Body of pancreas (tissue), 4 donors: ENCODE results near the gene ELK4. TPM values are rescaled to one million over a fixed set of nuclear protein-coding genes. Genes with fewer than 3 reads are reported as not detected.

Source experiments
- ATAC-seq: fragments of 150-250 bp; one replicate; pipeline ENCODE4 v1.9.1; 2016
- DNase-seq, 4 donors: peaks; one replicate each; pipeline ENCODE4 v3.0.0-alpha.2; 2019
- H3K27ac ChIP-seq, 4 donors: fragments of 200-600 bp; sonication (generic); 1 replicate in 3 of 4; 2 replicates in 1 of 4; pipeline versions ENCODE4 v1.5.1 to v1.6.1; 2016 to 2019; ENCODE audit warnings: mild to moderate bottlenecking in 1 of 4, mixed read lengths in 1 of 4, moderate library complexity in 1 of 4
- H3K27me3 ChIP-seq, 2 donors: fragments of 200-600 bp; sonication (generic); one replicate each; pipeline ENCODE4 v1.6.0; 2016; ENCODE audit warnings: mild to moderate bottlenecking in 1 of 2
- H3K36me3 ChIP-seq, 2 donors: fragments of 200-600 bp; sonication (generic); replicated peaks in 1 of 2; 2 replicates each; pipeline ENCODE4 v1.5.1; 2016; ENCODE audit warnings: low read depth in 2 of 2; ENCODE audit not compliant: insufficient read depth in 1 of 2
- H3K4me1 ChIP-seq: fragments of 200-600 bp; sonication (generic); one replicate; pipeline ENCODE4 v1.6.0; 2016
- H3K4me3 ChIP-seq, 2 donors: fragments of 200-600 bp; sonication (generic); 1 replicate in 1 of 2; 2 replicates in 1 of 2; pipeline ENCODE4 v1.5.1; 2016 to 2019
- H3K9me3 ChIP-seq, 3 donors: fragments of 200-600 bp; sonication (generic); 1 replicate in 2 of 3; 2 replicates in 1 of 3; pipeline ENCODE4 v1.5.1; 2016
- CTCF ChIP-seq, 7 experiments: fragments of 450-650 bp in 4 of 7; fragments of 200-600 bp in 3 of 7; sonication (generic) in 3 of 7; IDR thresholded peaks; one replicate each; pipeline ENCODE4 v1.5.1; 2016 to 2019; ENCODE audit warnings: antibody characterized with exemption in 7 of 7
- POLR2A ChIP-seq, 3 donors: fragments of 450-650 bp; IDR thresholded peaks; one replicate each; pipeline ENCODE4 v1.6.1; 2016; ENCODE audit warnings: antibody characterized with exemption in 3 of 3, mild to moderate bottlenecking in 2 of 3
- WGBS, 2 donors: methylation state at CpG; one replicate each; pipeline ENCODE4 v1.1.5; 2017; 5-methylcytosine and 5-hydroxymethylcytosine counted together
- intact Hi-C: fragments of 100-400 bp; cut with DNase I; formaldehyde crosslinking; loops from one replicate; pipeline ENCODE4 v1.15.1; 2023
- small RNA-seq: library from RNA; depleted of rRNA; stranded (forward); fragments of <200 nt; gene quantifications from one replicate; pipeline ENCODE3, GENCODE V24; 2016
- total RNA-seq, 2 donors: library from RNA; depleted of rRNA; stranded (reverse); fragments of >200 nt; gene quantifications; one replicate each; pipeline ENCODE4 v1.1.0, GENCODE V29; 2016

Gene ELK4
- total RNA-seq, 2 donors from 2014 or later = 16.6 to 17.8 TPM

- H3K27ac ChIP-seq = no peak overlapping the region
- H3K4me3 ChIP-seq = no peak overlapping the region
- ATAC-seq (no peak), DNase-seq (no peak)
- WGBS, 2 donors = 71 to 75% methylated on average over 5 of the region's 5 CpGs
- H3K27me3 ChIP-seq = no peaks in the 10 kb centered on the region
- H3K36me3 ChIP-seq = no peaks in the 10 kb centered on the region
- intact Hi-C loops = no loop called here
- peaks cover 0 to 10% (median 0%) of the 10 kb centered on the region in 3 donors for H3K9me3 ChIP-seq
- H3K4me1 ChIP-seq = peaks cover 16% of the 10 kb centered on the region
- TF ChIP-seq CTCF (IDR thresholded peaks at IDR 0.05) (no peak), POLR2A (IDR thresholded peaks at IDR 0.05) (no peak)
Measured at GRCh38 chr1:205563927-205564441, 67.8 kb downstream of the ELK4 start.

- H3K9me3 ChIP-seq = peaks cover 0 to 10% (median 0%) of the 10 kb centered on the region in 3 donors
- no peak overlapping the region for H3K4me3 ChIP-seq
- no peak for ATAC-seq
- DNase-seq = no peak
- H3K4me1 ChIP-seq = peaks cover 14% of the 10 kb centered on the region
- TF ChIP-seq POLR2A (IDR thresholded peaks at IDR 0.05) (no peak), CTCF (IDR thresholded peaks at IDR 0.05) (no peak)
- H3K36me3 ChIP-seq = no peaks in the 10 kb centered on the region
- WGBS, 2 donors = 76 to 96% methylated on average over 1 of the region's 1 CpG
- H3K27me3 ChIP-seq = no peaks in the 10 kb centered on the region
- H3K27ac ChIP-seq = no peak overlapping the region
- intact Hi-C loops = no loop called here
Measured at GRCh38 chr1:205561501-205562203, 70.2 kb downstream of the ELK4 start.

Small RNAs within 50 kb of the gene (small RNA-seq; reads per million reads assigned to genes)
- gene RNU2-19P (not detected), gene RNU6-418P (not detected)

Other genes with a start within 250 kb of the ELK4 start
- not detected for gene LEMD1, start 210.0 kb downstream of the ELK4 start, total RNA-seq
- gene BLACAT1, start 176.0 kb downstream of the ELK4 start, total RNA-seq = 1 to 10 TPM in 1 of 2 donors, not detected in 1; 1.0 TPM
- 10 to 100 TPM; 28.0 to 28.7 TPM for gene CDK18, start 127.3 kb downstream of the ELK4 start, total RNA-seq
- 1 to 10 TPM; 1.3 to 1.6 TPM for gene SLC45A3, start 48.5 kb upstream of the ELK4 start, total RNA-seq
- gene NUCKS1, start 118.2 kb upstream of the ELK4 start, total RNA-seq = 10 to 100 TPM; 37.6 to 39.2 TPM
- 10 to 100 TPM in 1 of 2 donors, 1 to 10 TPM in 1; 7.6 to 11.2 TPM for gene RAB29, start 143.5 kb upstream of the ELK4 start, total RNA-seq
- gene SLC41A1, start 181.2 kb upstream of the ELK4 start, total RNA-seq = 10 to 100 TPM; 36.9 to 41.8 TPM
- 100 to 1,000 TPM in 1 of 2 donors, 10 to 100 TPM in 1; 13.0 to 103 TPM for gene PM20D1, start 218.1 kb upstream of the ELK4 start, total RNA-seq